ENCODE measurements around the gene ATP2C2.

ATP2C2 gene

DNA sequence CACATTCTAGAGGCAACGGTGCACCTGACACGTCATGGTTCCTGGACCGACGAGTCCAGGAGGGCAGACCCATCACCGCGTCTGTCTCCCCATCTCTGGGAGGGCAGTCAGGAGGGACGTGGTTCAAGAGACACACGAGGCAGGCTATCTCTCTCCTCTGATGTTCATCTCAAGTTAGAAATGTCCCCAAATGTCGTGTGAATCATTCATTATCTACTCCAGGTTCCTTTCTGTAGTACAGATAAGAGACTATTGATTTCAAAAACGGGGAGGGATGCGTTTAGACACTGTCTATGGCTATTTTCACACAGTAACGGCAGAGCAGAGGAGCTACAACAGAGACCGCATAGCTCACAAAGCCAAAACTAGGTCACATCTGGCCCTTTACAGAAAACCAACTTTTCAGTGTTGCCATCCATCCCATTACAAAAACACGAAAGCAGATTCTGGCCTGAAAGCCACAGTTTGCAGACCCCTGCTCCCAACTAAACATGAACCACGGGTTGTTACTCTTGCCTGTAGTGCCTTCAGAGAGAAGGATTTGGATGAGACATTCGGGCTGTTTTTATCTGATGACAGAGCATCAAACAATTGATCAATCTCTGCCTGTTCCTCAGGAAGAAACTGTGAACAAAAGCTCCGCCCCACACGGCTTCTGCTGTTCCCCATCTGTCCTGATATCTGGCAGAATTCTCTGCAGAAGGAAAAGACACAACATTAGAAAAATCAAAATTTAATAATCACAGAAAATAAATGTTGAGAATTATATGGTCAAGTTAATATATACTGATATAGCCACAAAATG, 129.3 kb downstream of the ATP2C2 start:
- DNase-seq (ENCODE audit: low spot score) = no peak

DNA sequence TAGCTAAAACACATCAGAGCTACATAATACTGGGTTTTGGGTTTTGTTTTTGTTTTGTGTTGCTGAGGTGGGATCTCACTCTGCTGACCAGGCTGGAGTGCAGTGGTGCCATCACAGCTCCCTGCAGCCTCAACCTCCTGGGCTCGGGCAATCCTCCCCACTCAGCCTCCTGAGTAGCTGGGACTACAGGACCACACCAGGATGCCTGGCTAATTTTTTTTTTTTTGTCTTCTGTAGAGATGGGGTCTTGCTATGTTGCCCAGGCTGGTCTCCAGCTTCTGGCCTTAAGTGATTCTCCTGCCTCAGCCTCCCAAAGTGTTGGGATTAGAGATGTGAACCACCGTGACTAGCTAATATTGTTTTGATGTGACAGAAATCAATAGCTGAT, 129.9 kb downstream of the ATP2C2 start:
- DNase-seq (ENCODE audit: low spot score) = no peak

- no peak for DNase-seq (ENCODE audit: low spot score)
Measured at GRCh38 chr16:84498859-84499620, 130.7 kb downstream of the ATP2C2 start.

DNA sequence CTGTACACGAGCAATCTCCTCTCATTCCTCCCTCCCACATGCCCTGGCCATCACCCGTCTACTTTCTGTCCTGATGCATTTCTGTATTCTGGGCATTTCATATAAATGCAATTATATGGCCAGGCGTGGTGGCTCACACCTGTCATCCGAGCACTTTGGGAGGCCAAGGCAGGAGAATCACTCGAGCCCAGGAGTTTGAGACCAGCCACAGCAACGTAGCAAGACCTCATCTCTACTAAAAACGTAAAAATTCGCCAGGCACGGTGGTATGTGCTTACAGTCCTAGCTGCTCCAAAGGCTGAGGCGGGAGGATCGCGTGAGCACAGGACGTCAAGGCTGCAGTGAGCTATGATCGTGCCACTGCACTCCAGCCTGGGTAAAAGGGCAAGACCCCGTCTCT, 131.3 kb downstream of the ATP2C2 start:
- DNase-seq (ENCODE audit: low spot score) = no peak

- no peak for DNase-seq (ENCODE audit: low spot score)
Measured at GRCh38 chr16:84500531-84500930, 132.2 kb downstream of the ATP2C2 start.

DNA sequence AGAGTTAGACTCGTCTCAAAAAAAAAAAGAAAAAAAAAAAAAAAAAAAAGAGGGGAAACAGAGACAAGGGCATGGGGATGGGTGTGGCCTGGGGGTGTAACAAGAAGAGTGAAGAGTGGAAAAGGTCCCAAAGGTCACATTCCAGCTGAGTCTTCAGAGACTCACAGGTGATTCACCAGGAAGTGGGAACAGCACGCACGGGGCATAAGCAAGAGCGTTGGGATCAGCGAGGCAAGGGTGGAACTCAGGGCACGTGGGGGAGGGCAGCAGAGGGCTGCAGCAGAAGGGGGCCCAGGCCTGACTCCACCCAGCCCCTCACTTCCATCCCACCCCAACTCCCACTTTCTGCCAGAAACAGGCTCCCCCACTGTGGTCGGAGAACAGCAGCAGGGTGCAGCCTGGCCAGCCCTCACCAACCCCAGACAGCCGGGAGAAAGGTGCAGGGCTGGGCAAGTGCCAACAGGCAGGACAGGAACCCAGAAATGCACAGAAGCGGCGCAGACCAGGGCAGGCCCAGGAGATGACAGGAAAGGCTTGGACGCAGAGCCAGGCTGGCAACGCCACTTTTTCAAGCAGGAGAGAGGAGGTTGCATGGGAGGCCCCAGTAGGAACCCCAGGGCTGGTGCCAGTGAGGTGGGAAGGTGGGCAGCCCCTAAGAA, 132.9 kb downstream of the ATP2C2 start:
- no peak for DNase-seq (ENCODE audit: low spot score)

DNA sequence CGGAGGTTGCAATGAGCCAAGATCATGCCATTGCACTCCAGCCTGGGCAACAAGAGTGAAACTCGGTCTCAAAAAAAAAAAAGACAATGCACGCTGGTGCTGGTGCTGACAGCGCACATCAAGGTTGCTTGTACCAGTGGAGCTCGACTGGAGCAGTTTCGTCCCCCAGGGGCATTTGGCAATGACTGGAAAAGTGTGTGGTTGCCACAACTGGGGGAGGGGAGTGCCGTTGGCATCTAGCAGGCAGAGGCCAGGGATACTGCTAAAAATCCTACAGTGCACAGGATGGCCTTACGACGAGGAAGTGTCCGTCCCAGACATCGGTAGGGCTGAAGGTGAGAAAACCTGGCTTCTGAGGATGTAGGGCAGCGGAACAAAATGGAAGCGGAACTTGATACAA, 133.7 kb downstream of the ATP2C2 start:
- no peak for DNase-seq (ENCODE audit: low spot score)

- no peak for DNase-seq (ENCODE audit: low spot score)
Measured at GRCh38 chr16:84502581-84502980, 134.2 kb downstream of the ATP2C2 start.

DNA sequence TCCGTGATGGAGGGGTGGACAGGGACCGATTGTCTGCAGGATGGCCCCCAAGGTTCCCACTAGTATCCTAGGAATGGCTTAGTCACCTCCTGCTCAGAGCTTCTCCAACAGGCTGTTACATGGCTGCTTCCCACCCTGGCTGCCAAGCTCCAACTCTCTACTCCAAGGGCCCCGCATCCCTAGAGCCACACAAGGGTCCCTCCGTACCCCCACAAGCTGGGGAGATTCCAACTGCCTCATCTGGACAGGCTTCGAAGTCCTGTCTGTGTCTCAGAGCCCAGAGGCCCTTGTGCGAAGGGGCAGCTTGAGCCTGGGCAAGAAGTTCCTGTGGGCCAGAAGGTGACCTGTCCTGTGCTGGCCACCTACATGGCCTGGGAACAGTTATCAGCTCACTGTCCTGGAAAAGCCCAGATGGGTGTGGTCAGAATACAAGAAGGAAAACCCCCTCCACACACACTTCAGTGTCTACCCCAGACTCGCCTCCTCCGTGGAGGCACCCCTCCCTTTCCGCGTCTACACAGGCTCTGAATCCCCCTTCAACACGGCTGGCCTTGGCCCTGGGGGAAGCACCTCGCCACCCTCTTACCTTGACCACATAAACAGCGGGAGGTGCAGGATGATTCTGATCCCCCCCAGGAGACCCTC, 135.5 kb downstream of the ATP2C2 start:
- no peak for DNase-seq (ENCODE audit: low spot score)

DNA sequence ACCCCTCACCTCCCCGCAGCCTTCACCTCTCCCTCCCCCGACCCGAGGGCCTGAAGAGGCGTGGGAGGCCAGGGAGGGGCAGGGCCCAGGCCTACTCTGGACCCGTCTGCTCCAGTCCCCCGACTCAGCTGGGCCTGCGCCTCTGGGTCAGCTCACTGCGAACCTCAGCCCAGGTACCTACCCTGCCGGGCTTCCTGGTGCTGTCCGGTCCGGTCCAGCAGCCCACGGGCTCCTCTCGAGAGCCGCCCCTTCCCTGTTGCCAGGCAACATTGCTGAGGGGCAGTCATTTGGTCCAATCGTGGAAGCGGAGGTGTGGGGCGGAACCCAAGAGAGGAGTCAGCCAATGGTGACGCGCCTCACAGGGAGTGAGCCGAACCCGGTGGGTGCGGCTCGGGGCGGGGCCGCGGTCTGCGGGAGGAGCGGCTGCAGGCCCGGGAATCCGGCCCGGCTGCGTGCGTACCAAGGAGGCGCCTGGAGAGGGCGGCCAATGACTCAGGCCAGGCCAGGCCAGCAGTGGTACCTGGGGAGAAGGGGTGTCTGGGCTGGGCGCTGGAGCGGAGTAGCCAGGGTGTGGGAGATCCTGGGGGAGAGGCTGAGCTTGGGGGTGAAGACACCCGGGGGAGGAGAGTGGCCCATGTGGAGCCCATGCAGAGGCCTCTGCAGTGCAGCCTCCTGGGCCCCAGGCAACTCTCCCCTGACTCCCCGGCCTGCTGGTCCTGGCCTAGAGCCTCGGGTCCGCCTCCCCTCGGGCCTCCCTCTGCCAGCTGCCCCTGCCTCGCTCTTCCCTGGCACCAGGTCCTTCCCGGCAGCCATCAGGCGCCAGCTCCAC, 136.3 kb downstream of the ATP2C2 start, which contains the start of gene MEAK7:
Gene MEAK7, minus strand, starts transcription at position 240 of the 829 bp plus-strand sequence. CDS start 6,573 bp downstream, outside the sequence.
- peak; percentile 98 for DNase-seq (ENCODE audit: low spot score)

DNA sequence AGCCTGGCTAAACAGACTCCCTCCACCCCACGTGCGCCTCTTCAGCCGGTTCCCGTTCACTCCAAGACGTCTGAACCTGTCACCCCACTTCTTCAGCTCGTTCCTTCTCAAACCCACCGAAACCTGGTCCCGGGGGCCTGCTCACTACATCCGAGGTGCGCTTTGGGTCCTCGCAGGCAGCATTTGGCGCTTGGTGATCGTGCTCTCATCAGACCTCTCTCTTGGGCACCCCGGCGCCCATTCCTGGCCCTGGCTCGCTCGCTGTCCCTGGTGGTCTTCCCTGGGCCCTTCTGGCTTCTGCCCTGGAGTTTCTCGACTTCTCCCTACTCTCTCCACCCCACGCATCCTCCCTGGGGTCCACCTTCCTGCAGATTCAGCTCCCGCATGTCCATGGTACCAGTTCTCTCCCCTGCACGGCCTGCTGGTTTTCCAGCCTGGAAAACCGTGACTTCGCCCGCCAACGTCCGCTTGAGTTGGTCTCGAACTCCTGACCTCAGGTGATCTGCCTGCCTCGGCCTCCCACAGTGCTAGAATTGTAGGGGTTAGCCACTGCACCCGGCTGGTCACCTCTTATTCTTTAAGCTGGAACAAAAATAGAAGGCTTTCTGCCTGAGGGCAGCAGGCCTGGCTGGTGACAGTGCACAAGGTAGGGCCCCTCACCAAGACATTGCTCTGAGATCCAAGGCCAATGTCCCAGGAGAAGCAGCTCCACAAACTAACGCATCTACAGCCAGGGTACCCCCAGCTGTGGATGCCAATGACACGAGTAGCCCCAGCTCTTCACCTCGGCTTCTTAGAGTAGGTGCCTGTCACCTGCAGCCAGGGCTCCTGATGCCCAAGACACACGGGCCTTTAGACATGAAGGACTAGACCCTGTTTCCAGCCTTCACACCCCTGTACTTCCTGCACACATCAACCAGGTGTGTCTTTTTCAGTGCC, 137.2 kb downstream of the ATP2C2 start:
- DNase-seq (ENCODE audit: low spot score) = no peak

- DNase-seq (ENCODE audit: low spot score) = peak; percentile 65
Measured at GRCh38 chr16:84507011-84507982, 139.0 kb downstream of the ATP2C2 start.

GRCh38 chr16:84508502-84508901, 140.2 kb downstream of the ATP2C2 start:
- DNase-seq (ENCODE audit: low spot score) = no peak

DNA sequence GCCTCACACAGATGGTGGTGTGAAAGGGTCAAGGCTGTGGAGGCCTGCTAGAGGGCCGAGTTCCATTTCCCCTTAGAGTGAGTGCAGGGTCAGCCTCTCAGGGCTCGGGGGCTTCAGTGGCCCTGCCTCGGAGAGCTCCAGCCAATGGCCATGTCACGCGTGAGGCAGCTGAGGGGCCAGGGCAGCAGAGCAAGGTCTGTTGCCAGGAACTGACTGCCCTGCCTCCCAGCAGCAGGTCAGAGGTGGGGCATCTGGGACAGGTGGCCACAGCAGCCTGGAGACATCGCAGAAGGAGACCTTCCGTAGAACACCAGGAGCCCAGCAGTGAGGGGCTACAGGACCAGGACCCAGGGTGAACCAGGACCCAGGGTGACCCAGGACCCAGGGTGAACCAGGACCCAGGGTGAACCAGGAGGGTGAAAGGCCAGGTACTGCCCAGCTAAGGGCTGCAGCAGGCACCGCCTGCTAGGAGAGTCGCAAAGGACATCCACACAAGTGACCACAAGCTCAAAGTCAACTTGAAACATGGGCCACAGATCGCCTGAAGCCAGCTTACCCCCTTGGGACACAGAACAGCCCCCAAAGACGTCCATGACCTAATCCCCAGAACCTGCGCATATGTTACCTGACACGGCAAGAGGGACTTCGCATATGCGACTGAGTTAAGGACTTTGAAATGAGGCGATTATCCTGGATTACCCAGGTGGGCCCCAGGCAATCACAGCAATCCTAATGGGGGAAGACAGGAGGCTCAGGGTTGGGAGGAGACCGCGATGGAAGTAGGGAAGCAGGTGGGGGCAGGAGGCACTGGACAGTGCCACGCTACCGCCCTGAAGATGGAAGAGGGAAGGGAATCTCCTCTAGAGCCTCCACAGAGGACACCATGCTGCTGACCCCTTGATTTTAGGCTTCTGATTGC, 141.0 kb downstream of the ATP2C2 start:
- no peak for DNase-seq (ENCODE audit: low spot score)

GRCh38 chr16:84511180-84511800, 143.0 kb downstream of the ATP2C2 start:
- peak; percentile 76 for DNase-seq (ENCODE audit: low spot score)

GRCh38 chr16:84511831-84512230, 143.5 kb downstream of the ATP2C2 start:
- no peak for DNase-seq (ENCODE audit: low spot score)

- DNase-seq (ENCODE audit: low spot score) = no peak
Measured at GRCh38 chr16:84513123-84513522, 144.8 kb downstream of the ATP2C2 start.
